Measurements from ENCODE around the gene ACOX3. TPM values are rescaled to one million over a fixed set of nuclear protein-coding genes. Genes with fewer than 3 reads are reported as not detected.

ACOX3 gene
- total RNA-seq, 1 experiment from 2014 or later, result 17.9 TPM

DNA sequence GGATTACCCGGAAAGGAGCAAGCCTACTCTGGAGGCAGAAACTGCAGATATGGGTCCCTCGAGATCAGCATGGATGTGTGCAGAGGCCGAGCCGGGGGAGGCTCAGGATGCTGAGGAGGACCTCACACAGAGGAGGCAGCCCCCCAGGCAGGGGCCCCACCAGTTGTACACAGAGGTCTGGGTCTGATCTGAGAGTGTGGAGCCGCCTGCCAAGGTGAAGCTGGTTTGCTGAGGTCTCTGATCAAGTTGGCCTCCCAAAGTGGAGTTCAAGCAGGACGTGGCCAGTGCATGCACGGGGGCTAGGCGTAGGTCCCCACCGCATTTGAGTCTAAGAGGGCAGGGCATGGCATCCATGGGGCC, 35.0 kb downstream of the ACOX3 start:
- TF ChIP-seq, protein P1, sequence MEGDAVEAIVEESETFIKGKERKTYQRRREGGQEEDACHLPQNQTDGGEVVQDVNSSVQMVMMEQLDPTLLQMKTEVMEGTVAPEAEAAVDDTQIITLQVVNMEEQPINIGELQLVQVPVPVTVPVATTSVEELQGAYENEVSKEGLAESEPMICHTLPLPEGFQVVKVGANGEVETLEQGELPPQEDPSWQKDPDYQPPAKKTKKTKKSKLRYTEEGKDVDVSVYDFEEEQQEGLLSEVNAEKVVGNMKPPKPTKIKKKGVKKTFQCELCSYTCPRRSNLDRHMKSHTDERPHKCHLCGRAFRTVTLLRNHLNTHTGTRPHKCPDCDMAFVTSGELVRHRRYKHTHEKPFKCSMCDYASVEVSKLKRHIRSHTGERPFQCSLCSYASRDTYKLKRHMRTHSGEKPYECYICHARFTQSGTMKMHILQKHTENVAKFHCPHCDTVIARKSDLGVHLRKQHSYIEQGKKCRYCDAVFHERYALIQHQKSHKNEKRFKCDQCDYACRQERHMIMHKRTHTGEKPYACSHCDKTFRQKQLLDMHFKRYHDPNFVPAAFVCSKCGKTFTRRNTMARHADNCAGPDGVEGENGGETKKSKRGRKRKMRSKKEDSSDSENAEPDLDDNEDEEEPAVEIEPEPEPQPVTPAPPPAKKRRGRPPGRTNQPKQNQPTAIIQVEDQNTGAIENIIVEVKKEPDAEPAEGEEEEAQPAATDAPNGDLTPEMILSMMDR (IDR thresholded peaks at IDR 0.05; ENCODE audit: unreplicated experiment), result no peak
- intact Hi-C loops (cut with micrococcal nuclease), result no loop called here
- ChIA-PET CTCF (interaction anchor here (0.6 to 1.9 kb wide), 5 partner anchors 15 to 229 kb away, joined by 3 to 7 read pairs (median 5); no protein-coding TSS in a partner anchor), POLR2A (no interaction called here)
- no peak overlapping the region for H3K27ac Mint-ChIP-seq (ENCODE audit: low read depth, unreplicated experiment)
- H3K4me1 Mint-ChIP-seq (ENCODE audit: insufficient read depth, unreplicated experiment), result peaks cover 6% of the 10 kb centered on the region
- no peak overlapping the region for H3K4me3 Mint-ChIP-seq (ENCODE audit: unreplicated experiment)
- H3K36me3 Mint-ChIP-seq (ENCODE audit: insufficient read depth, unreplicated experiment), result peaks cover 30% of the 10 kb centered on the region
- no peak for DNase-seq (ENCODE audit: unreplicated experiment)
- no peaks in the 10 kb centered on the region for H3K9me3 Mint-ChIP-seq (ENCODE audit: unreplicated experiment)
- H3K27me3 Mint-ChIP-seq (ENCODE audit: insufficient read depth, unreplicated experiment), result no peaks in the 10 kb centered on the region
- BruUV-seq (replicated peaks), result no TSS peak

GRCh38 chr4:8404791-8405515, 35.6 kb downstream of the ACOX3 start:
- TF ChIP-seq, protein P1 (IDR thresholded peaks at IDR 0.05; ENCODE audit: unreplicated experiment), result no peak
- H3K9me3 Mint-ChIP-seq (ENCODE audit: unreplicated experiment), result no peaks in the 10 kb centered on the region
- CTCF ChIA-PET, result interaction anchor here (1.2 to 4.3 kb wide), 5 partner anchors 15 to 228 kb away, joined by 3 to 29 read pairs (median 3); no protein-coding TSS in a partner anchor
- POLR2A ChIA-PET, result no interaction called here
- intact Hi-C loops (cut with micrococcal nuclease), result no loop called here
- BruUV-seq (replicated peaks), result no TSS peak
- peaks cover 6% of the 10 kb centered on the region for H3K4me1 Mint-ChIP-seq (ENCODE audit: insufficient read depth, unreplicated experiment)
- H3K36me3 Mint-ChIP-seq (ENCODE audit: insufficient read depth, unreplicated experiment), result peaks cover 28% of the 10 kb centered on the region
- H3K4me3 Mint-ChIP-seq (ENCODE audit: unreplicated experiment), result no peak overlapping the region
- DNase-seq (ENCODE audit: unreplicated experiment), result no peak
- H3K27ac Mint-ChIP-seq (ENCODE audit: low read depth, unreplicated experiment), result no peak overlapping the region
- H3K27me3 Mint-ChIP-seq (ENCODE audit: insufficient read depth, unreplicated experiment), result no peaks in the 10 kb centered on the region

GRCh38 chr4:8403976-8404375, 36.5 kb downstream of the ACOX3 start:
- H3K27ac Mint-ChIP-seq (ENCODE audit: low read depth, unreplicated experiment), result no peak overlapping the region
- TF ChIP-seq, protein P1 (IDR thresholded peaks at IDR 0.05; ENCODE audit: unreplicated experiment), result no peak
- H3K4me1 Mint-ChIP-seq (ENCODE audit: insufficient read depth, unreplicated experiment), result no peaks in the 10 kb centered on the region
- H3K9me3 Mint-ChIP-seq (ENCODE audit: unreplicated experiment), result no peaks in the 10 kb centered on the region
- BruUV-seq (replicated peaks), result no TSS peak
- no peaks in the 10 kb centered on the region for H3K27me3 Mint-ChIP-seq (ENCODE audit: insufficient read depth, unreplicated experiment)
- H3K4me3 Mint-ChIP-seq (ENCODE audit: unreplicated experiment), result no peak overlapping the region
- peaks cover 28% of the 10 kb centered on the region for H3K36me3 Mint-ChIP-seq (ENCODE audit: insufficient read depth, unreplicated experiment)
- intact Hi-C loops (cut with micrococcal nuclease), result loop anchor here (1.0 to 2.0 kb wide), 3 partner anchors 129 to 162 kb away; no protein-coding TSS in a partner anchor
- no peak for DNase-seq (ENCODE audit: unreplicated experiment)
- ChIA-PET POLR2A (no interaction called here), CTCF (interaction anchor here (0.6 to 4.3 kb wide), 11 partner anchors 14 to 416 kb away, joined by 3 to 41 read pairs (median 4); no protein-coding TSS in a partner anchor)

GRCh38 chr4:8403173-8403753, 37.3 kb downstream of the ACOX3 start:
- Mint-ChIP-seq H3K4me3 (ENCODE audit: unreplicated experiment) (no peak overlapping the region), H3K4me1 (ENCODE audit: insufficient read depth, unreplicated experiment) (no peaks in the 10 kb centered on the region), H3K9me3 (ENCODE audit: unreplicated experiment) (no peaks in the 10 kb centered on the region), H3K27me3 (ENCODE audit: insufficient read depth, unreplicated experiment) (no peaks in the 10 kb centered on the region), H3K27ac (ENCODE audit: low read depth, unreplicated experiment) (no peak overlapping the region), H3K36me3 (ENCODE audit: insufficient read depth, unreplicated experiment) (peaks cover 28% of the 10 kb centered on the region)
- ChIA-PET CTCF (interaction anchor here (0.6 to 4.3 kb wide), 31 partner anchors 10 to 417 kb away, joined by 3 to 41 read pairs (median 4); no protein-coding TSS in a partner anchor), POLR2A (no interaction called here)
- TF ChIP-seq, protein P1 (IDR thresholded peaks at IDR 0.05; ENCODE audit: unreplicated experiment), result peak; percentile 88
- BruUV-seq (replicated peaks), result no TSS peak
- DNase-seq (ENCODE audit: unreplicated experiment), result peak; percentile 83
- intact Hi-C loops (cut with micrococcal nuclease), result loop anchor here (1.0 to 2.0 kb wide), 3 partner anchors 128 to 161 kb away; no protein-coding TSS in a partner anchor

Measured in MCF 10A (cell line).